Mucosa of descending colon (tissue), 3 donors: Measurements from ENCODE around the gene ZKSCAN5. TPM values are rescaled to one million over a fixed set of nuclear protein-coding genes. Genes with fewer than 3 reads are reported as not detected.

Experiments used
- ATAC-seq: fragments of 200-7000 bp; cut with Tn5 transposase; one replicate; pipeline ENCODE4 v1.9.1; 2020; ENCODE audit warnings: mild to moderate bottlenecking, moderate library complexity
- DNase-seq, 3 donors: peaks; one replicate each; pipeline ENCODE4 v3.0.0-alpha.2; 2020
- H3K36me3 ChIP-seq: fragments of 200-600 bp; one replicate; pipeline ENCODE4 v1.8.0; 2021; ENCODE audit warnings: low read depth, mild to moderate bottlenecking
- H3K4me1 ChIP-seq: fragments of 200-600 bp; one replicate; pipeline ENCODE4 v1.8.0; 2021; ENCODE audit warnings: low read depth, mild to moderate bottlenecking
- H3K4me3 ChIP-seq: fragments of 200-600 bp; one replicate; pipeline ENCODE4 v1.8.0; 2021; ENCODE audit warnings: mild to moderate bottlenecking
- H3K9me3 ChIP-seq: fragments of 200-600 bp; one replicate; pipeline ENCODE4 v1.8.0; 2021; ENCODE audit warnings: mild to moderate bottlenecking
- CTCF ChIP-seq: fragments of 200-600 bp; IDR thresholded peaks from one replicate; pipeline ENCODE4 v1.8.0; 2022; ENCODE audit warnings: antibody characterized with exemption, mild to moderate bottlenecking
- intact Hi-C, 2 donors: fragments of 100-400 bp; cut with DNase I in 1 of 2; cut with micrococcal nuclease in 1 of 2; formaldehyde crosslinking; loops; one replicate each; pipeline versions ENCODE4 v1.11.0 to v1.11.1; 2022; cut with DNase I, micrococcal nuclease
- total RNA-seq, 3 donors: library from RNA; stranded (reverse); fragmentation: NEBNext Ultra II Directional in 2 of 3; extraction: Animal tissue kit (Norgen Biotek cat#: 25700) in 2 of 3; gene quantifications; one replicate each; pipeline versions ENCODE4 v1.2.1 to v1.2.4, GENCODE V29; 2021 to 2023
- donor health status: DM: no; HTN: no; CAD: no; lungs with moderate emphysema.
- donor health status: DM: no; HTN: no; CAD: no.
- donor health status: DM: no; HTN: yes; CAD: no.

ZKSCAN5 gene
- total RNA-seq, 3 donors from 2014 or later, result 5.9 to 10.0 (median 6.4) TPM

GRCh38 chr7:99551334-99551733 is 46.9 kb downstream of the ZKSCAN5 start:
- H3K4me1 ChIP-seq, result peaks cover 6% of the 10 kb centered on the region
- DNase-seq (peak in 2 of 3 donors; percentile 9 to 30), ATAC-seq (peak; percentile 26)
- intact Hi-C loops, result no loop called here
- no peaks in the 10 kb centered on the region for H3K36me3 ChIP-seq
- no peak for TF ChIP-seq CTCF
- no peaks in the 10 kb centered on the region for H3K9me3 ChIP-seq
- peak overlapping the region; percentile 84 for H3K4me3 ChIP-seq

GRCh38 chr7:99551767-99552463 is 47.5 kb downstream of the ZKSCAN5 start, which contains the start of gene FAM200A:
TSS of gene FAM200A (minus strand) at chr7:99552114. CDS start at chr7:99548407, 3,707 bp downstream.
- H3K9me3 ChIP-seq, result no peaks in the 10 kb centered on the region
- H3K4me3 ChIP-seq, result peak within 1 kb of the TSS; percentile 84
- H3K4me1 ChIP-seq, result peaks cover 11% of the 10 kb centered on the region
- peak; percentile 100 for ATAC-seq
- intact Hi-C loops, result no loop called here
- peak; percentile 91 to 94 (median 93) for DNase-seq
- H3K36me3 ChIP-seq, result no peaks in the 10 kb centered on the region
- TF ChIP-seq CTCF, result no peak

- H3K36me3 ChIP-seq, result no peaks in the 10 kb centered on the region
- H3K9me3 ChIP-seq, result no peaks in the 10 kb centered on the region
- peaks cover 14% of the 10 kb centered on the region for H3K4me1 ChIP-seq
- DNase-seq, result no peak
- ATAC-seq, result no peak
- TF ChIP-seq CTCF, result no peak
- intact Hi-C loops, result no loop called here
- H3K4me3 ChIP-seq, result no peak overlapping the region
Measured at GRCh38 chr7:99553039-99553438, 48.6 kb downstream of the ZKSCAN5 start.

GRCh38 chr7:99554939-99555338 is 50.5 kb downstream of the ZKSCAN5 start:
- TF ChIP-seq CTCF, result no peak
- Histone ChIP-seq H3K4me3 (no peak overlapping the region), H3K9me3 (no peaks in the 10 kb centered on the region), H3K36me3 (no peaks in the 10 kb centered on the region), H3K4me1 (peaks cover 19% of the 10 kb centered on the region)
- DNase-seq (no peak), ATAC-seq (no peak)
- intact Hi-C loops, result no loop called here

GRCh38 chr7:99557196-99557607 is 52.7 kb downstream of the ZKSCAN5 start:
- no peak for TF ChIP-seq CTCF
- H3K4me3 ChIP-seq, result no peak overlapping the region
- no peak for DNase-seq
- peaks cover 20% of the 10 kb centered on the region for H3K4me1 ChIP-seq
- no peaks in the 10 kb centered on the region for H3K9me3 ChIP-seq
- intact Hi-C loops, result no loop called here
- no peaks in the 10 kb centered on the region for H3K36me3 ChIP-seq
- no peak for ATAC-seq
